Stimulated activated CD4-positive, alpha-beta T cell treated with anti-CD3 and anti-CD28 coated beads, Interleukin-4, amount 100 ng/mL, for 48 hours (primary cell): Measurements from ENCODE around the gene TFE3.
"Not testable (repeated sequence)": the region's sequence is repeated elsewhere in the genome, so short reads cannot be mapped to it uniquely, and the experiment has no call there.

Source experiments
- DNase-seq, 2 donors: peaks; one replicate each; pipeline ENCODE4 v3.0.0-alpha.2; 2020; ENCODE audit warnings: low read depth in 2 of 2

TFE3 gene

DNA sequence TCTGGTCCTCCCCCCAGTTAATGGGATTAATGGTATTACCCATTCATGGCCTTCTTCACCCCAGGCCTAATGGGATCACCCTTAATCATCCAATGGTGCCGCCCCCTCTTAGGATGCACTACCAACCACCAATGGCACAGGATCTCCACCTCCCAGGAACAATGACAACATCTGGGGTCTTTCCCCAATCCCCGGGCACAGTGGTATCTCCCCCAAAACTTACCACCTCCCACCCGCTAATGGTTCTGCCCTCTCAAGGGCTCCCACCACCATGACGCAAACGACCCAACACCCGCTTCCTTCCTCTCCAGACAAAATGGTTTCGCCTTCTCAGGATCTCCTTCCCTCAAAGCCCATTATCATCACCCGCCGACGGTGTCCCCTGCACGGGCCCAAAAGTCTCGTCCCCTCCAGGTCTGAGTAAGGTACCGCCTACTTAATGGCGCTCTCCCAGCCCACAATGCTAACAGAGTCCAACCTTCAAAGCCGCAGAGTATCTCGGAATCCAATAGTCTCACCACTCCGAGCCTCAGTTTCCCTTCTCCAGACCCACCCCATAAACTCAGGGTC, 41.6 kb downstream of the TFE3 start:
- peak; percentile 15 to 19 for DNase-seq

DNA sequence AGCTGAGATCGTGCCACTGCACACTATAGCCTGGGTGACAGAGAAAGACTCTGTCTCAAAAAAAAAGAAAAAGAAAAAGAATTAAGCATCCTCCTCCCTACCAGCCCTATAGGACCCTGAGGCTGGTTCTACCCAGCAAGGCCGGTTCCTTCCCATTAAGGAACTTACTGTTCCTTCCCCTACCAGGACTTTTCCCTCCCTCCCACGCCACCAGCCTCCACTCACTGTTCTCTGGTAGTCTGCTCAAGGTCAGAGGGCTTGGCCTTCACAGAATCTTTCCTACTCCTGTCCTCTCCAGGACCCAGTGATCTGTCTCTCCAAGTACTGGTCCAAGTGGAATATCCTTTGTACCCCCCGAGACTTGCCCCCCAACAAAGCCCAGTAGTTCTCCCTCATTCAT, 42.5 kb downstream of the TFE3 start:
- DNase-seq = no peak

DNA sequence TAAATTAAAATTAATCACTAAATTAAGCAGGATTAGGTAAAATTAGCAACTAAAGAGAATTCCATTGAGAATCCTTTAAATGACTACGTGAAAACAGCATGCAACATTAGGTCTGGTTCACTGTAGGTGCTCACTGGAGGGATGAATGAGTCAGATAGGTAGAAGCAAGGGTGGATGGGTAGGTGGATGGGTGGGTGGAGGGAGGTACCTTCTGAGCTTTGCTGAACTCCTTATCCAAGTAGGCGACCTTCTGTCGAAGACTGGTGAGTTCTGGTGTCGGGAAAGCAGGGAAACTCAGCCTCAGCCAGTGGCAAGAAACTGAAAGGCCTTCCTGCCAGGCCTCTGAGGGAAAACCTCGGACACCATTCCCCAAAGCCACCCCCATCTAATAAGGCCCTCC, 44.1 kb downstream of the TFE3 start:
- no peak for DNase-seq

DNA sequence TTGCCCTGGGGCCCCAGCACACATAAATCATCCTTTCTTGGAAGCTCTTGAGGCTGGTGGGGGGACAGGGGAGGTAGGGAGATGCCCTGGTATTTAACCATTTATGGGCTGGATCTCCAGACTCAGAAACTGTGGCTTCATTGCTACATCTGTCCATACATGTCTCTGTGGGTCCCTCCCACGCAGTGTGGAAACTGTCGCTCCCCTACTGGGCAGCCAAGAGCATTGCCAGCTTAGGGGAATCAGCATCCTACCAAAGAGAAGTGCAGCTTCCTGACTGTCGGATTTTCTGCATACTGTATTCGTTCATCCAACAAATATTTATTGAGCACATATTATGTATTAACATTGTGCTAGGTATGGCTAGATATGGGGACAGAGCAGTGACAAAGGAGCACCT, 44.8 kb downstream of the TFE3 start:
- DNase-seq = no peak

DNA sequence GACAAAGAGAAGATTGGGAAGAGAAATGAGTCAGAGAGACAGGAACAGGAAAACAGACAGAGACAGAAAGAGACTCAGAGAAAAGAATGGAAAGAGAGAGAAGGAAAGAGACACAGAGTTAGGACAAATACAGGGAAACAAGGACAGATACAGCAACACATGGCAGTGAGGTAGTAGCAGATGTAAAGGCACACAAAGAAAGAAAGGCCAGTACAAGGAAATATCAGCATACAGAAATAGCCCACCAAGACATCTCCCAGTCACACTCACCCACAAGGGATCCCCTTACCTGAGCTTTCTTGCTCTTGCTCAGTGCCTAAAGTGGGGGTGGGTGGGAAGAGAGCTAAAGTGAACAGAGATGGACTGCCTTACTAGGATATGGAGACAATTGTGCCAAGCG, 45.3 kb downstream of the TFE3 start:
- DNase-seq = no peak

DNA sequence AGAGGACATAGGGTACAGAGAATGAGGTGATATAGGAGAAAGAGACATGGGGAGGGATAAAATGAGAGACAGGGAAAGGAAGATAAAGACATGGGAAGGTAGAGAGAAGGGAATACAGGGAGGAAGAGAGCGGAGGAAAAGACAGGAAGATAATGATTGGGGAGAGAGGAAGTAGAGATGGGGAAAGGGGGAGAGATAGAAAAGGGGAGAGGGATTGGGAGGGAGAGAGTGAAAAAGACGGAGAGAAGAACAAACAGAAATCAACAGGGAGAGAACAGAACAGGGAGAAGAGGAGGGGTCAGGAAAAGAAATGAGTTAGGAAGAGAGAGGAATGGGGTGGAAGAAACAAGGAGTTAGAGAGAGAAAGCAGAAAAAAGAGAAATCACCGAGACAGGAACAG, 45.7 kb downstream of the TFE3 start:
- no peak for DNase-seq

DNA sequence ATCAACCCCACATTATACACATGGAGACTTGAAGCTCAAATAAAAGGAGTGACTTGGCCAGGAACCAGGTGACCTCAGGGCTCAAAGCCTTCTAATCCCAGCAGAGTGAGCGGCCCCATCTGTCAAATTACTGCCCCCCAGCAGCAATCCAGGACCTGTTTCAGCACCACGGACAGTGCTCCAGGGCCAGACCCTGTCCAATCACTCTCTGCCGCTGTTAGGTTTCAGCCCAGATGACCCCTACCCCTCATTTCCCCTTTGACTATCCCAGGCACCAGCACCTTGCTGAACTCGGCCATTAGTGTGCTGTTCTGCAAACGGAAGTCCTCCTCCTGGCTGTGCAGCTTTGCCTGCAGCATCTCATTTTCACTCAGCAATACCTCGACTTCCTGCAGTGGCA, 46.2 kb downstream of the TFE3 start:
- no peak for DNase-seq

DNA sequence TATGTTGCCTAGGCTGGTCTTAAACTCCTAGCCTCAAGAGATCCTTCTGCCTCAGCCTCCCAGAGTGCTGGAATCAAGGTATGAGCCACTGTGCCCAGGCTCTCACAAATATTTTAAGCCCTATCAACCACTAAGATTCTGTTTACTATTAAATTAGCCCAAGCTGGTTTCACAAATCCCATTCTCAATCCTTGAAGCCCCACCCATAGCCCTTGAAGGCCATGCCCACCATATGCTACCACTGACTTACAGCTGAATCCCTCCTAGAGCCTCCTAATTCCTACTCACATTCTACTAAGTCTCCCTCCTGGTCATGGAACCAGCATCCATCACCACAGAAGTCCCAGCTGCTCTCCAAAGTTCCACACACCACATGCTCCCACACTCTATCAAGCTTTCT, 50.8 kb downstream of the TFE3 start:
- DNase-seq = no peak

DNA sequence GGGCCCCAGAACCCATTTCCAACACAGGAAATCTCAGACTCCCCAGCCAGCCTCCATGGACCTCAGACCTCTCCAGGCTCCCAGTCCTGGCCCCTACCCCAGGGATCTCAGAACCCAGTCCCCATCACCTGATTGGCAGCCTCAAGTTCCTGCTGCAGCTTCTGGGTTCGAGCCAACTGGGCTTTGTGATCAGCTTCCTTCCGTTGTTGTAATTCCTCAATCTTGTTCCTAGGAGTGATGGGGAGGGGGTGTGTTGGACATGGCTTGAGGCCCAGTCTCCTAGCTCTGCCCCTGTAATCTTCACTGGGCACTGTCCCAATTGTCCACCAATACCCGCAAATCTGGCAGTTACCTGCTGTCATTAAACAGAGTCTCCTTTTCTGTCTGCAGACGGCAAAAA, 53.7 kb downstream of the TFE3 start:
- DNase-seq = no peak

DNA sequence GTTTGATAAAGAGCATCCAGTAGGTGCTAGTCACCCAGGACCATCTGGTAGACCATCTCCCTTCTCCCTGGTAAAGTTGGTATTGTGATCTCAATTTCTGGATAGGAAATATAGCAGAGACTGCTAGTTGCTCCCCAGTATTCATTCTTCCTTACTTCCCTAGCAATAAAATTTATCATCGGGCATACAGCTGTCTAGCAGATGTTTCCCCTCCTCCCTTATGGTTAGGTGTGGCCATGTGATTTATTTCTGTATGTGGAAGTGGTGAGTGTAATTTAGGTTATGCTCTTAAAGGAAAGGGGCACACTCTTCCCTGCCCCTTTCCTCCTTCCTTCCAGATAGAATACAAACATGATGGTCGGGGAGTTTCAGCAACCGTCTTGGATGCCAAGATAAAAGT, 59.3 kb downstream of the TFE3 start:
- no peak for DNase-seq

DNA sequence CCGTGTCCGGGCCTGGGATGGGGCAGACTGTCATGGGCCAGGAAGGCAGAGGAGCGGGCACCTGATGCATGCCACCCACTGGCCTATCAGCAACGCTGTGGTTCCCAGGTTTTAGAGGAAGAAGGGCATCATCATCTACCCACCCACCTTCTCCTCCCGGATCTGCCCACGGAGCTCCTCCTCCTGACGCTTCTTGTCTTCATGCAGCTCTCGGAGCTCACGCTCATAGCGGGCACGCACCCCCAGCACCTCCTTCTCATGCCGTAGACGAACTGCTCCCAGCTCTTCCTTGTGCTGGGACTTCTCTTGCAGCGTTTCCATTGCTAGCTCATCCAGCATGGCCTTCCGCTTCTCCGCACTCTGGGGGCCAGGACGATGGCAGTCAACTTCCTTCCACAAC, 60.1 kb downstream of the TFE3 start:
- DNase-seq = no peak

DNA sequence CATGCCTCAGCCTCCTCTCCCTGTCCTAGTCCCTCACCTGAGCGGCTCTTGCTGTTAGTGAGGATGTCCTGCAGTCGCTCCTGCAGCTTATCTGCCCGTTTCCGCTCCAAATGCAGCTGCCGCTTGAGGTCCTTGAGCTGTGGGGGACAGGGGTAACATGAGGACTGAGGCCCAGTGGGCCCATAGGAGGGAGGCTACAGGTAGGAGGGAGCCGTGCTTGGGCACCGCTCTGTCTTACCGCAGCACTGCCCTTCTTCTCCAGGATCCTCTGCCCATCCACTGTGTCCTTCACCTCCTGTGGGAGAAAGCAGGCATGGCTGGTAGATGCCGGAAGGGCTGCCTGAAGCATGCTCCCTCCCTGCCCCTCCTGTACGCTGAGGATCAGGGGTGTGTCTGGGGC, 62.0 kb downstream of the TFE3 start:
- DNase-seq = no peak

DNA sequence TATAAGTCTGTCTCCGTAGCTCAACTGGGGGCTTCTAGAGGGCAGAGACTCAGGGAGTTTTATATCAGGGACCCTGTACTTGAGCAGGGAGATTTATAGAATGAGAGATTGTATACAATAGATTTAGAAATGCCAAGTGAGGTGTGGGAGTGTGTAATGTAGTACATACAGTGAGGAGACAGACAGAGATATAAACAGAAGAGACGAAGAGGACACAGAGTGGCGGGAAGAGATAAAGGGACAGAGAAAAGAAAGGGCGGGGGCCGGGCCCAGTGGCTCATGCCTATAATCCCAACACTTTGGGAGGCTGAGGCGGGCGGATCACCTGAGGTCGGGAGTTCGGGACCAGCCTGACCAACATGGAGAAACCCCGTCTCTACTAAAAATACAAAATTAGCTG, 62.8 kb downstream of the TFE3 start:
- DNase-seq = not testable (repeated sequence)
